Measurements from ENCODE around the gene MYH9.

- TF ChIP-seq ZNF146 (tag by site-specific recombination; IDR thresholded peaks at IDR 0.05) (no peak), ZEB2 (tag by site-specific recombination; IDR thresholded peaks at IDR 0.05) (no peak), ZNF341 (tag by site-specific recombination; IDR thresholded peaks at IDR 0.05; ENCODE audit: low read depth) (no peak), ZNF530 (tag by site-specific recombination; IDR thresholded peaks at IDR 0.05; ENCODE audit: low read depth) (no peak)
Observed at GRCh38 chr22:36322602-36322915, 65.2 kb downstream of the MYH9 start.

Measured in HEK293 (cell line).